Bronchial epithelial cell (primary cell): ENCODE measurements around the gene MYH3. TPM values are rescaled to one million over a fixed set of nuclear protein-coding genes. Genes with fewer than 3 reads are reported as not detected.

Source experiments
- DNase-seq: peaks from one replicate; pipeline ENCODE4 v3.0.0-alpha.2; 2010; ENCODE audit warnings: low read depth
- FAIRE-seq: peaks from 2 replicates; lab custom pipeline; 2011; peaks lifted over from hg19 to GRCh38; lab: Jason Lieb, UNC
- H3K27me3 ChIP-seq: 2 replicates; pipeline ENCODE4 v1.5.1; 2011; ENCODE audit warnings: low read length; ENCODE audit not compliant: control insufficient read depth, insufficient read depth
- H3K36me3 ChIP-seq: 2 replicates; pipeline ENCODE4 v1.5.1; 2011; ENCODE audit warnings: low read length; ENCODE audit not compliant: control insufficient read depth, insufficient read depth
- H3K4me3 ChIP-seq: 2 replicates; pipeline ENCODE4 v1.5.1; 2011; ENCODE audit warnings: mild to moderate bottlenecking, low read depth, low read length, control low read depth
- CTCF ChIP-seq: IDR thresholded peaks from 2 replicates; pipeline ENCODE4 v1.5.1; 2011; ENCODE audit warnings: mild to moderate bottlenecking, moderate library complexity, low read length, control low read depth, inconsistent platforms; ENCODE audit not compliant: insufficient read depth, severe bottlenecking
- total RNA-seq: library from RNA; depleted of rRNA; stranded (reverse); fragments of >200 nt; gene quantifications from 2 replicates; pipeline ENCODE4 v1.2.1, GENCODE V29; 2014

Gene MYH3
- total RNA-seq, 1 donor from 2014 or later = 1.1 TPM

GRCh38 chr17:10613775-10614513 is 43.2 kb downstream of the MYH3 start:
- Histone ChIP-seq H3K4me3 (no peak overlapping the region), H3K36me3 (no peaks in the 10 kb centered on the region), H3K27me3 (no peaks in the 10 kb centered on the region)
- no peak for FAIRE-seq
- DNase-seq = no peak
- TF ChIP-seq CTCF = no peak

GRCh38 chr17:10612957-10613744 is 44.0 kb downstream of the MYH3 start:
- DNase-seq (no peak), FAIRE-seq (no peak)
- no peak for TF ChIP-seq CTCF
- Histone ChIP-seq H3K27me3 (no peaks in the 10 kb centered on the region), H3K36me3 (no peaks in the 10 kb centered on the region), H3K4me3 (no peak overlapping the region)

GRCh38 chr17:10610884-10611283 is 46.2 kb downstream of the MYH3 start:
- TF ChIP-seq CTCF = no peak
- FAIRE-seq = no peak

GRCh38 chr17:10608244-10608643 is 48.9 kb downstream of the MYH3 start:
- H3K36me3 ChIP-seq = no peaks in the 10 kb centered on the region
- H3K4me3 ChIP-seq = no peak overlapping the region
- FAIRE-seq (no peak), DNase-seq (no peak)
- no peaks in the 10 kb centered on the region for H3K27me3 ChIP-seq
- no peak for TF ChIP-seq CTCF

More at GRCh38 chr17:10610884-10611283, 46.2 kb downstream of the MYH3 start:
- no peak for DNase-seq
- no peak overlapping the region for H3K4me3 ChIP-seq
- no peaks in the 10 kb centered on the region for H3K27me3 ChIP-seq
- H3K36me3 ChIP-seq = no peaks in the 10 kb centered on the region

GRCh38 chr17:10606110-10606509 is 51.0 kb downstream of the MYH3 start:
- FAIRE-seq (no peak), DNase-seq (no peak)
- no peak overlapping the region for H3K4me3 ChIP-seq
- no peaks in the 10 kb centered on the region for H3K36me3 ChIP-seq
- no peaks in the 10 kb centered on the region for H3K27me3 ChIP-seq
- no peak for TF ChIP-seq CTCF
